Activated T-cell treated with anti-CD3 and anti-CD28 coated beads for 4 hours (primary cell): ENCODE results near the gene FGF21.
"Not testable (repeated sequence)": the region's sequence is repeated elsewhere in the genome, so short reads cannot be mapped to it uniquely, and the experiment has no call there.

Source experiments
- DNase-seq: peaks from one replicate; pipeline ENCODE4 v3.0.0-alpha.2; 2020

Gene FGF21

GRCh38 chr19:48752496-48753365 is 2.6 kb upstream of the FGF21 start, which contains the start of gene FUT1:
TSS of gene FUT1 (minus strand) at chr19:48752641. CDS start at chr19:48751281, 1,360 bp downstream.
- no peak for DNase-seq

DNA sequence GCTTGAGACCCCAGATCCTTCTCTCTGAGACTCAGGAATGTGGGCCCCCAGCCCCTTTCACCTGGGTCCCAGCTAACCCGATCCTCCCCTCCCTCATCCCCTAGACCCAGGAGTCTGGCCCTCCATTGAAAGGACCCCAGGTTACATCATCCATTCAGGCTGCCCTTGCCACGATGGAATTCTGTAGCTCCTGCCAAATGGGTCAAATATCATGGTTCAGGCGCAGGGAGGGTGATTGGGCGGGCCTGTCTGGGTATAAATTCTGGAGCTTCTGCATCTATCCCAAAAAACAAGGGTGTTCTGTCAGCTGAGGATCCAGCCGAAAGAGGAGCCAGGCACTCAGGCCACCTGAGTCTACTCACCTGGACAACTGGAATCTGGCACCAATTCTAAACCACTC is 463 bp downstream of the FGF21 start:
- no peak for DNase-seq

DNA sequence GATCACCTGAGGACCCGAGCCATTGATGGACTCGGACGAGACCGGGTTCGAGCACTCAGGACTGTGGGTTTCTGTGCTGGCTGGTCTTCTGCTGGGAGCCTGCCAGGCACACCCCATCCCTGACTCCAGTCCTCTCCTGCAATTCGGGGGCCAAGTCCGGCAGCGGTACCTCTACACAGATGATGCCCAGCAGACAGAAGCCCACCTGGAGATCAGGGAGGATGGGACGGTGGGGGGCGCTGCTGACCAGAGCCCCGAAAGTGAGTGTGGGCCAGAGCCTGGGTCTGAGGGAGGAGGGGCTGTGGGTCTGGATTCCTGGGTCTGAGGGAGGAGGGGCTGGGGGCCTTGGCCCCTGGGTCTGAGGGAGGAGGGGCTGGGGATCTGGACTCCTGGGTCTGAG is 888 bp downstream of the FGF21 start:
- no peak for DNase-seq

DNA sequence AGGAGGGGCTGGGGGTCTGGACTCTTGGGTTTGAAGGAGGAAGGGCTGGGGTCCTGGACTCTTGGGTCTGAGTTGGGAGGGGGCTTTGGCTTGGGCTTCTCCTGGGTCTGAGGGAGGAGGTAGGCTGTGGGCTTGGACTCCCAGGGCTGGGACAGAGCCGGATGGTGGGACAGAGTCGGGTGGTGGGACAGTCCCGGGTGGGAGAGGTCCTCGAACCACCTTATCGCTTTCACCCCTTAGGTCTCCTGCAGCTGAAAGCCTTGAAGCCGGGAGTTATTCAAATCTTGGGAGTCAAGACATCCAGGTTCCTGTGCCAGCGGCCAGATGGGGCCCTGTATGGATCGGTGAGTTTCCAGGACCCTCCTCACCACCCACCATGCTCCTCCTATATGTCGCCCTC is 1.4 kb downstream of the FGF21 start:
- DNase-seq = no peak

- no peak for DNase-seq
These were observed 1.9 kb downstream of the FGF21 start for GRCh38 chr19:48757089-48757675.

GRCh38 chr19:48757741-48758144 is 2.4 kb downstream of the FGF21 start:
- DNase-seq = no peak

- DNase-seq = no peak
These were observed 5.3 kb downstream of the FGF21 start for GRCh38 chr19:48760504-48761205.

GRCh38 chr19:48765816-48766215 is 10.5 kb downstream of the FGF21 start:
- DNase-seq = not testable (repeated sequence)

- not testable (repeated sequence) for DNase-seq
These were observed 12.9 kb downstream of the FGF21 start for GRCh38 chr19:48768171-48768753.

- DNase-seq = no peak
These were observed 13.8 kb downstream of the FGF21 start for GRCh38 chr19:48768994-48769713.

- DNase-seq = no peak
These were observed 14.9 kb downstream of the FGF21 start for GRCh38 chr19:48770266-48770665.

GRCh38 chr19:48770734-48771472 is 15.6 kb downstream of the FGF21 start:
- DNase-seq = no peak

DNA sequence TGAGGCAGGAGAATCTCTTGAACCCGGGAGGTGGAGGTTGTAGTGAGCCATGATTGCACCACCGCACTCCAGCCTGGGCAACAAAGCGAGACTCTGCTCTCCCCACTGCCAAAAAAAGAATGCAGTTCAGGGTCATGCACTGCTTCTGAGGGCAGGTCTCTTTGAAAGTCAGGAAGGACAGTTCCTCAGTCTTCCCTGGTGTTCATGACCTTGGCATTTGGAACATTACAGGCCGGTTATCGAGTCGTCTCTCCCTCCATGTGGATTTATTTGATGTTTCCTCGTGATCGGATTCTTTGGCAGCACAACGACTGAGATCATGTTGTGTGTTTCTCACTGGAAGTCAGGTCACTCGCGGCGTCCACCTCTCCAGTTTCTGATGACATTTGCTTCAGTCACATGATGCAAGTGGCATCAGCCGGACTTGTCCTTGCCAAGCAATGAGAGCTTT is 17.2 kb downstream of the FGF21 start:
- no peak for DNase-seq

DNA sequence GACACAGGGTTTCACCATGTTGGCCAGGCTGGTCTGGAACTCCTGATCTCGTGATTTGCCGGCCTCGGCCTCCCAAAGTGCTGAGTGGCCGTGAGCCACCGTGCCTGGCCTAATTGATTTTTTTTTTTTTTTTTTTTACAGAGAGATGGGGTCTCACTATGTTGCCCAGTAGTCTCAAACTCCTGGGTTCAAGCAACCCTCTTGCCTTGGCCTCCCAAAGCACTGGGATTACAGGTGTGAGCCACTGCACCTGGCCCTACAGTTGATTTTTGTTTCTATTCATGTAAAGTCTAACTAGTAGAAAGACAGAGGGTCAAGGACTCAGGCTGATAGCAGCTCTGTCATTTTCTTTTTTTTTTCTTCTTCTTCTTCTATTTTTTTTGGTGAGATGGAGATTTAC is 21.8 kb downstream of the FGF21 start:
- DNase-seq = no peak

DNA sequence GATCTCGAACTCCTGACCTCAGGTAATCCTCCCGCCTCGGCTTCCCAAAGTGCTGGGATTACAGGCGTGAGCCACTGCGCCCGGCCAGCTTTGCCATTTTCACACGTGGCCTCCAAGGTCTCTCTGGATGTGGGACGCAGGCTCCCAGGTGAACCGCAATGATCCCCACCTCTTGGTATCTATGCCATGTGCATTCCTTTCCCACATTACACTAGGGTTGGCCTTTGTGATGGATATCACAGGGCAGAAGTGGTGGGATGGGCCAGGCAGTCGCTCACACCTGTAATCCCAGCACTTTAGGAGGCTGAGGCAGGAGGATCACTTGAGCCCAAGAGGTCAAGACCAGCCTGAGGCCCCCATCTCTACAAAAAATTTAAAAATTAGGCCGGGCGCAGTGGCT is 22.4 kb downstream of the FGF21 start:
- DNase-seq = no peak

- DNase-seq = no peak
These were observed 24.3 kb downstream of the FGF21 start for GRCh38 chr19:48779636-48780035.

- DNase-seq = no peak
These were observed 25.5 kb downstream of the FGF21 start for GRCh38 chr19:48780631-48781391.

DNA sequence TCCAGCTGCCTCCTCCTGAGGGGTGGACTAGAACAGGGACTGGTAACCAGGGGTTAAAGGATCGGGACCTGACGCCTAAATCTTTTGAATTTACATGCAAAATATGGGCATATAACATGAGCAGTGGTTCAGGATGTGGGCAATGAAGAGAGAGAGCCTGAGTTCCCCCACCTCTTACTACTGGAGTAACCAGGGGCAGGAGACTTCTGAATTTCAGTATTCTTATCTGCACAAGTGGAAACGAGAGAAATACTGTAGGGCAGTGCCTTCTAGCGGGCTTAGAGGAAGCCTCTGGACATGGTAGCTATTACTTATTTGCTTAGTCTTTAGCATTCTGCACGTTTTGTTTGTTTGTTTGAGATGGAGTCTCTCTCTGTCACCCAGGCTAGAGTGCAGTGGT is 29.2 kb downstream of the FGF21 start:
- no peak for DNase-seq

DNA sequence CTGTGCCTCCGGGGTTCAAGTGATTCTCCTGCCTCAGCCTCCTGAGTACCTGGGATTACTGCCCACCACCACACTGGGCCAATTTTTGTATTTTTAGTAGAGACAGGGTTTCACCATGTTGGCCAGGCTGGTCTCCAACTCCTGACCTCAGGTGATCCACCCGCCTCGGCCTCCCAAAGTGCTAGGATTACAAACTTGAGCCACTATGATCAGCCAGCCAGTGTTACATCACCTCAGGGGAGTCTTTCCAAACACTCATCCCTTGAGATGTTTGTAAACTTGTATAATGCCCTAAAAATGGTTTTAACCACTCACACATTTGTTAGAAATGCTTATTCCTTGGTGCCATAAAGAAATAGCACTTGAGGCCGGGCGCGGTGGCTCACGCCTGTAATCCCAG is 31.1 kb downstream of the FGF21 start:
- not testable (repeated sequence) for DNase-seq

GRCh38 chr19:48787331-48787730 is 32.0 kb downstream of the FGF21 start:
- not testable (repeated sequence) for DNase-seq

- no peak for DNase-seq
These were observed 37.9 kb downstream of the FGF21 start for GRCh38 chr19:48793271-48793670.
